ENCODE measurements around the gene TOGARAM2.

TOGARAM2 gene

GRCh38 chr2:29097569-29097968 is 116.5 kb downstream of the TOGARAM2 start:
- peak in 1 of 10 donors; percentile 47 for DNase-seq
- intact Hi-C loops (cut with DNase I) = no loop called here

- intact Hi-C loops (cut with DNase I) = no loop called here
- no peak for DNase-seq
Observed at GRCh38 chr2:29100564-29100963, 119.5 kb downstream of the TOGARAM2 start.

Data from posterior cingulate gyrus (tissue), 11 donors.